ENCODE measurements around the gene ERG. TPM values are rescaled to one million over a fixed set of nuclear protein-coding genes. Genes with fewer than 3 reads are reported as not detected.
A peak's percentile ranks its signal among the peaks of the same experiment; 100 is the strongest.

The ERG gene
- total and polyA plus RNA-seq, 9 of the 15 experiments (the other 6 are each of a cell fraction or from before 2014, with no cell fraction given): 0.06 TPM; not detected in 8

DNA sequence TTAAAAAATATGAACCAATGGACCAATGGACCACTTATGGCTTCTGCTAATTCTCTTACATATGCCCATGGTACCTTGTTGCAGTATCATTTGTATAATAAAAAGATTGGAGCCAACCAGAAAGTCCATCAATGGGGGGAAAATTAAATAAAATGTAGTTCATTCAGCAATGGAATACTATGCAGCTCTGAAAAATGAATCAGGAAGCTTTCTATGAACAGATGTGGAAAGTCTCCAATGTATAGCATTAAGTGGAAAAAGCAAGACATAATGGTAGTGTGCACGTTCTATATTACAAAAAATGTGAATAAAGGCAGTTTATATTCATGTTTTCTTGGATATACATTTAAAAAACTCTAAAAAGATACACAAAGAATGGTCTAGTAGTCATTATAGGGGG is 140.2 kb downstream of the ERG start:
- no peak overlapping the region for H2AFZ ChIP-seq (ENCODE audit: low read depth, low read length)
- no peak overlapping the region for H3K4me3 ChIP-seq
- no peak overlapping the region for H3K9ac ChIP-seq (ENCODE audit: insufficient read depth in 1 of 2, low read depth in 2 of 2, low read length in 2 of 2)
- no peak overlapping the region for H3K4me2 ChIP-seq (ENCODE audit: insufficient read depth, low read length)
- ChIA-PET POLR2A (interaction anchor here (1.2 kb wide), 1 partner anchor 237 kb away, joined by 4 read pairs; no protein-coding TSS in a partner anchor), CTCF (ENCODE audit: low intra/inter-chr PET ratio) (no interaction called here)
- TF ChIP-seq ZNF146 (CRISPR knock-in tag; IDR thresholded peaks at IDR 0.05; ENCODE audit: unreplicated experiment): peak; percentile 89
- peak; percentile 83 for TF ChIP-seq RBM25 (IDR thresholded peaks at IDR 0.05; ENCODE audit: low read depth, low read length, severe bottlenecking)
- TF ChIP-seq, protein P1, sequence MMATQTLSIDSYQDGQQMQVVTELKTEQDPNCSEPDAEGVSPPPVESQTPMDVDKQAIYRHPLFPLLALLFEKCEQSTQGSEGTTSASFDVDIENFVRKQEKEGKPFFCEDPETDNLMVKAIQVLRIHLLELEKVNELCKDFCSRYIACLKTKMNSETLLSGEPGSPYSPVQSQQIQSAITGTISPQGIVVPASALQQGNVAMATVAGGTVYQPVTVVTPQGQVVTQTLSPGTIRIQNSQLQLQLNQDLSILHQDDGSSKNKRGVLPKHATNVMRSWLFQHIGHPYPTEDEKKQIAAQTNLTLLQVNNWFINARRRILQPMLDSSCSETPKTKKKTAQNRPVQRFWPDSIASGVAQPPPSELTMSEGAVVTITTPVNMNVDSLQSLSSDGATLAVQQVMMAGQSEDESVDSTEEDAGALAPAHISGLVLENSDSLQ (IDR thresholded peaks at IDR 0.05): no peak
- H3K79me2 ChIP-seq (ENCODE audit: control insufficient read depth, insufficient read depth, low read length): no peaks in the 10 kb centered on the region
- no peaks in the 10 kb centered on the region for H4K20me1 ChIP-seq (replicated peaks; ENCODE audit: control insufficient read depth, insufficient read depth, low read length)
- H3K9me3 ChIP-seq (replicated peaks; ENCODE audit: control insufficient read depth, insufficient read depth, low read depth, low read length): no peaks in the 10 kb centered on the region
- H3K36me3 ChIP-seq (ENCODE audit: control insufficient read depth, insufficient read depth, low read length): no peaks in the 10 kb centered on the region
- H3K4me1 ChIP-seq (replicated peaks in 1 of 2; ENCODE audit: control insufficient read depth in 2 of 2, insufficient read depth in 2 of 2, low read length in 2 of 2): peaks cover 0 to 5% of the 10 kb centered on the region in 2 experiments; a peak in 1 of 5 replicates
- intact Hi-C loops (cut with micrococcal nuclease): loop anchor here (10.0 kb wide), 2 partner anchors 443 to 683 kb away; partner anchors contain the start of gene KCNJ6
- in situ Hi-C loops (cut with MboI): no loop called here
- ATAC-seq: no peak
- no peaks in the 10 kb centered on the region for H3K9me1 ChIP-seq (ENCODE audit: control insufficient read depth, insufficient read depth, low read length)
- H3K27ac ChIP-seq (ENCODE audit: extremely low read depth, low read depth, low read length): no peak overlapping the region
- 0% methylated on average over 1 of the region's 1 CpG for WGBS (ENCODE audit: insufficient coverage, low coverage, missing lambda C conversion rate)
- BruUV-seq (replicated peaks): no TSS peak
- peaks cover 0 to 8% of the 10 kb centered on the region in 2 experiments; a peak in 3 of 5 replicates for H3K27me3 ChIP-seq (ENCODE audit: control insufficient read depth in 2 of 2, insufficient read depth in 2 of 2, low read length in 2 of 2)
- no peak for DNase-seq (ENCODE audit: extremely low read depth in 1 of 4, low spot score in 3 of 4)
- FAIRE-seq: no peak
